K562 (cell line): ENCODE data around the gene ZNF628. TPM values are rescaled to one million over a fixed set of nuclear protein-coding genes. Genes with fewer than 3 reads are reported as not detected.
A peak's percentile ranks its signal among the peaks of the same experiment; 100 is the strongest.

ENCODE experiments used
- CBX3 ChIP-seq, 2 experiments: IDR thresholded peaks; 1 replicate in 1 of 2; 2 replicates in 1 of 2; pipeline ENCODE4 v1.6.1; 2012; ENCODE audit warnings: inconsistent platforms in 2 of 2, low read length in 2 of 2, borderline replicate concordance in 1 of 2, control low read depth in 1 of 2
- CREBBP ChIP-seq: IDR thresholded peaks from one replicate; pipeline ENCODE4 v1.6.1; 2012; ENCODE audit warnings: low read depth, mild to moderate bottlenecking, control low read depth, inconsistent platforms, low read length
- JUND ChIP-seq, 2 experiments: IDR thresholded peaks; 2 replicates in 1 of 2; 3 replicates in 1 of 2; pipeline ENCODE4 v1.6.1; 2011; ENCODE audit warnings: borderline replicate concordance in 2 of 2, low read depth in 2 of 2, low read length in 2 of 2, improper control_type of control experiment in 1 of 2, missing biosample characterization in 1 of 2, missing genetic modification characterization in 1 of 2, missing genetic modification reagents in 1 of 2
- MCM3 ChIP-seq: fragments of 450-650 bp; IDR thresholded peaks from 2 replicates; pipeline ENCODE4 v1.6.1; 2016
- SNIP1 ChIP-seq: fragments of 450-650 bp; IDR thresholded peaks from 2 replicates; pipeline ENCODE4 v1.7.1; 2017; ENCODE audit warnings: low read depth, mild to moderate bottlenecking
- ZNF174 ChIP-seq: fragments of 250-450 bp; sonication (Bioruptor Pico); IDR thresholded peaks from 2 replicates; pipeline ENCODE4 v1.4.0; 2020; ENCODE audit warnings: mild to moderate bottlenecking
- ZNF175 ChIP-seq: fragments of 200-800 bp; sonication (Bioruptor generic); IDR thresholded peaks from 2 replicates; pipeline ENCODE4 v1.6.1; 2016; ENCODE audit warnings: low read depth, mild to moderate bottlenecking, missing genetic modification characterization, missing compliant biosample characterization
- ZNF197 ChIP-seq: fragments of 200-800 bp; sonication (Bioruptor generic); IDR thresholded peaks from 2 replicates; pipeline ENCODE4 v1.6.1; 2016; ENCODE audit warnings: low read depth, missing genetic modification characterization, missing compliant biosample characterization
- ZNF224 ChIP-seq: sonication (generic); formaldehyde crosslinking; IDR thresholded peaks from 2 replicates; pipeline ENCODE4 v1.8.0; 2022; ENCODE audit warnings: mild to moderate bottlenecking, missing genetic modification reagents
- ZNF232 ChIP-seq: sonication (generic); formaldehyde crosslinking; IDR thresholded peaks from 2 replicates; pipeline ENCODE4 v1.8.0; 2022; ENCODE audit warnings: mild to moderate bottlenecking, missing genetic modification reagents
- ZNF785 ChIP-seq: fragments of 250-450 bp; sonication (Bioruptor Pico); IDR thresholded peaks from 2 replicates; pipeline ENCODE4 v1.4.0; 2020; ENCODE audit warnings: mild to moderate bottlenecking
- polyA plus RNA-seq, 8 experiments: library from polyadenylated mRNA; depleted of rRNA in 4 of 8; stranded (reverse) in 5 of 8; unstranded in 3 of 8; fragments of >200 nt; fragmentation: Nextera tagmentation in 2 of 8; fragmentation: Illumina TruSeq in 1 of 8; extraction: Ambion mirVana in 2 of 8; extraction: Trizol in 1 of 8; gene quantifications; 2 replicates each; pipeline versions ENCODE4 v1.2.1 to v1.2.3, GENCODE V29; 2011 to 2014; ENCODE audit warnings: inconsistent platforms in 1 of 8, missing spikeins in 1 of 8
- total RNA-seq, 7 experiments: library from RNA; depleted of rRNA in 6 of 7; stranded (reverse); fragments of >200 nt in 6 of 7; fragmentation: Illumina TruSeq in 2 of 7; extraction: Trizol in 2 of 7; gene quantifications; 2 replicates each; pipeline versions ENCODE4 v1.2.1 to v1.2.3, GENCODE V29; 2011 to 2021; ENCODE audit warnings: low replicate concordance in 1 of 7
- TF ChIP-seq, protein P1 (sequence below): fragments of 200-800 bp; sonication (Bioruptor generic); IDR thresholded peaks from 2 replicates; pipeline ENCODE4 v1.6.1; 2017; ENCODE audit warnings: missing genetic modification characterization, missing compliant biosample characterization
- TF ChIP-seq, protein P2 (sequence below): fragments of 450-650 bp; IDR thresholded peaks from 2 replicates; pipeline ENCODE4 v1.6.1; 2016; ENCODE audit warnings: antibody characterized with exemption
- TF ChIP-seq, protein P3 (sequence below): sonication (generic); formaldehyde crosslinking; IDR thresholded peaks from 2 replicates; pipeline ENCODE4 v1.8.0; 2022; ENCODE audit warnings: missing genetic modification reagents, mild to moderate bottlenecking, moderate library complexity, borderline replicate concordance
- TF ChIP-seq, protein P4 (sequence below): sonication (generic); formaldehyde crosslinking; IDR thresholded peaks from 2 replicates; pipeline ENCODE4 v1.9.0; 2022; ENCODE audit warnings: mild to moderate bottlenecking, missing genetic modification reagents
- TF ChIP-seq, protein P5 (sequence below): fragments of 250-450 bp; sonication (Bioruptor Pico); IDR thresholded peaks from 2 replicates; pipeline ENCODE4 v1.5.0; 2021; ENCODE audit warnings: mild to moderate bottlenecking, borderline replicate concordance
- TF ChIP-seq, protein P6 (sequence below): fragments of 450-650 bp; IDR thresholded peaks from 2 replicates; pipeline ENCODE4 v1.6.1; 2016; ENCODE audit warnings: mild to moderate bottlenecking

ZNF628 gene
- total and polyA plus RNA-seq, 9 of the 15 experiments (the other 6 are each of a cell fraction or from before 2014, with no cell fraction given): 0.13 to 13.6 (median 2.2) TPM; not detected in 3

DNA sequence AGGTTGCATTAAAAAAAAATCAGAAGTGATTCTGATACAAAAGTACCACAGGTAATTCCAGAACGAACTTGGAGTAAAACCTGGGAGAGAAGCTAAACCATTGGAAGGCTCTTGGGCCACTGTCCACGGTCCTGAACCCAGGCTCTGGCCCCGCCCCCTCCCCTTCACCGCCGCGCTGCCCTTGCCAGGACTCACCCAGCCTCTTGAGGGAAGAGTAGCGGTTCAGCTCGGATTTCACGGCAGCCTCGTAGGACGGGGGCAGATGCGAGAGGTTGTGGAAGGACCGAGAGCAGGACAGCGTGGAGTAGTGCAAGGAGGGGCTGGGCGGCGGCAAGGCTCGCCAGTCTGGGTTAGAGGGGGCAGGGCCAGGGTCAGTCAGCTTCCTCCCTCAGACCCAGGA, 39.0 kb upstream of the ZNF628 start (continued):
- TF ChIP-seq JUND (IDR thresholded peaks at IDR 0.05; ENCODE audit: borderline replicate concordance, low read depth, low read length) (0 out of 2 replicates have a peak, but pooled peaks have one; percentile 8), JUND (tag; IDR thresholded peaks at IDR 0.05; ENCODE audit: borderline replicate concordance, low read depth, low read length) (peak; percentile 58; the same call in 1 of the 3 replicates), ZNF174 (CRISPR knock-in tag) (no peak), ZNF785 (CRISPR knock-in tag) (no peak), ZNF197 (CRISPR knock-in tag) (peak; percentile 89), SNIP1 (no peak), ZNF224 (CRISPR knock-in tag) (no peak), CBX3 (IDR thresholded peaks at IDR 0.05; ENCODE audit: borderline replicate concordance in 1 of 2, low read length in 2 of 2) (peak in 1 of 2 experiments; percentile 40; a peak in 1 of 3 replicates), CREBBP (no peak), ZNF175 (CRISPR knock-in tag) (no peak), ZNF232 (CRISPR knock-in tag) (no peak), MCM3 (no peak)
- TF ChIP-seq, protein P1, sequence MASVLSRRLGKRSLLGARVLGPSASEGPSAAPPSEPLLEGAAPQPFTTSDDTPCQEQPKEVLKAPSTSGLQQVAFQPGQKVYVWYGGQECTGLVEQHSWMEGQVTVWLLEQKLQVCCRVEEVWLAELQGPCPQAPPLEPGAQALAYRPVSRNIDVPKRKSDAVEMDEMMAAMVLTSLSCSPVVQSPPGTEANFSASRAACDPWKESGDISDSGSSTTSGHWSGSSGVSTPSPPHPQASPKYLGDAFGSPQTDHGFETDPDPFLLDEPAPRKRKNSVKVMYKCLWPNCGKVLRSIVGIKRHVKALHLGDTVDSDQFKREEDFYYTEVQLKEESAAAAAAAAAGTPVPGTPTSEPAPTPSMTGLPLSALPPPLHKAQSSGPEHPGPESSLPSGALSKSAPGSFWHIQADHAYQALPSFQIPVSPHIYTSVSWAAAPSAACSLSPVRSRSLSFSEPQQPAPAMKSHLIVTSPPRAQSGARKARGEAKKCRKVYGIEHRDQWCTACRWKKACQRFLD (CRISPR knock-in tag): peak; percentile 80
- TF ChIP-seq, protein P2, sequence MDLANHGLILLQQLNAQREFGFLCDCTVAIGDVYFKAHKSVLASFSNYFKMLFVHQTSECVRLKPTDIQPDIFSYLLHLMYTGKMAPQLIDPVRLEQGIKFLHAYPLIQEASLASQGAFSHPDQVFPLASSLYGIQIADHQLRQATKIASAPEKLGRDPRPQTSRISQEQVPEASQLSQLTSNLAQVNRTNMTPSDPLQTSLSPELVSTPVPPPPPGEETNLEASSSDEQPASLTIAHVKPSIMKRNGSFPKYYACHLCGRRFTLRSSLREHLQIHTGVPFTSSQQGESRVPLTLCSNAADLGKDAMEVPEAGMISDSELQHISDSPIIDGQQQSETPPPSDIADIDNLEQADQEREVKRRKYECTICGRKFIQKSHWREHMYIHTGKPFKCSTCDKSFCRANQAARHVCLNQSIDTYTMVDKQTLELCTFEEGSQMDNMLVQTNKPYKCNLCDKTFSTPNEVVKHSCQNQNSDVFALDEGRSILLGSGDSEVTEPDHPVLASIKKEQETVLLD: 0 out of 2 replicates have a peak, but pooled peaks have one; percentile 33
- TF ChIP-seq, protein P3, sequence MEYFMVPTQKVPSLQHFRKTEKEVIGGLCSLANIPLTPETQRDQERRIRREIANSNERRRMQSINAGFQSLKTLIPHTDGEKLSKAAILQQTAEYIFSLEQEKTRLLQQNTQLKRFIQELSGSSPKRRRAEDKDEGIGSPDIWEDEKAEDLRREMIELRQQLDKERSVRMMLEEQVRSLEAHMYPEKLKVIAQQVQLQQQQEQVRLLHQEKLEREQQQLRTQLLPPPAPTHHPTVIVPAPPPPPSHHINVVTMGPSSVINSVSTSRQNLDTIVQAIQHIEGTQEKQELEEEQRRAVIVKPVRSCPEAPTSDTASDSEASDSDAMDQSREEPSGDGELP: peak; percentile 78
- TF ChIP-seq, protein P4, sequence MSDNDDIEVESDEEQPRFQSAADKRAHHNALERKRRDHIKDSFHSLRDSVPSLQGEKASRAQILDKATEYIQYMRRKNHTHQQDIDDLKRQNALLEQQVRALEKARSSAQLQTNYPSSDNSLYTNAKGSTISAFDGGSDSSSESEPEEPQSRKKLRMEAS (CRISPR knock-in tag): peak; percentile 47; the same call in 1 of the 2 replicates
- TF ChIP-seq, protein P5, sequence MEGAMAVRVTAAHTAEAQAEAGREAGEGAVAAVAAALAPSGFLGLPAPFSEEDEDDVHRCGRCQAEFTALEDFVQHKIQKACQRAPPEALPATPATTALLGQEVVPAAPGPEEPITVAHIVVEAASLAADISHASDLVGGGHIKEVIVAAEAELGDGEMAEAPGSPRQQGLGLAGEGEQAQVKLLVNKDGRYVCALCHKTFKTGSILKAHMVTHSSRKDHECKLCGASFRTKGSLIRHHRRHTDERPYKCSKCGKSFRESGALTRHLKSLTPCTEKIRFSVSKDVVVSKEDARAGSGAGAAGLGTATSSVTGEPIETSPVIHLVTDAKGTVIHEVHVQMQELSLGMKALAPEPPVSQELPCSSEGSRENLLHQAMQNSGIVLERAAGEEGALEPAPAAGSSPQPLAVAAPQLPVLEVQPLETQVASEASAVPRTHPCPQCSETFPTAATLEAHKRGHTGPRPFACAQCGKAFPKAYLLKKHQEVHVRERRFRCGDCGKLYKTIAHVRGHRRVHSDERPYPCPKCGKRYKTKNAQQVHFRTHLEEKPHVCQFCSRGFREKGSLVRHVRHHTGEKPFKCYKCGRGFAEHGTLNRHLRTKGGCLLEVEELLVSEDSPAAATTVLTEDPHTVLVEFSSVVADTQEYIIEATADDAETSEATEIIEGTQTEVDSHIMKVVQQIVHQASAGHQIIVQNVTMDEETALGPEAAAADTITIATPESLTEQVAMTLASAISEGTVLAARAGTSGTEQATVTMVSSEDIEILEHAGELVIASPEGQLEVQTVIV (CRISPR knock-in tag): no peak
- TF ChIP-seq, protein P6, sequence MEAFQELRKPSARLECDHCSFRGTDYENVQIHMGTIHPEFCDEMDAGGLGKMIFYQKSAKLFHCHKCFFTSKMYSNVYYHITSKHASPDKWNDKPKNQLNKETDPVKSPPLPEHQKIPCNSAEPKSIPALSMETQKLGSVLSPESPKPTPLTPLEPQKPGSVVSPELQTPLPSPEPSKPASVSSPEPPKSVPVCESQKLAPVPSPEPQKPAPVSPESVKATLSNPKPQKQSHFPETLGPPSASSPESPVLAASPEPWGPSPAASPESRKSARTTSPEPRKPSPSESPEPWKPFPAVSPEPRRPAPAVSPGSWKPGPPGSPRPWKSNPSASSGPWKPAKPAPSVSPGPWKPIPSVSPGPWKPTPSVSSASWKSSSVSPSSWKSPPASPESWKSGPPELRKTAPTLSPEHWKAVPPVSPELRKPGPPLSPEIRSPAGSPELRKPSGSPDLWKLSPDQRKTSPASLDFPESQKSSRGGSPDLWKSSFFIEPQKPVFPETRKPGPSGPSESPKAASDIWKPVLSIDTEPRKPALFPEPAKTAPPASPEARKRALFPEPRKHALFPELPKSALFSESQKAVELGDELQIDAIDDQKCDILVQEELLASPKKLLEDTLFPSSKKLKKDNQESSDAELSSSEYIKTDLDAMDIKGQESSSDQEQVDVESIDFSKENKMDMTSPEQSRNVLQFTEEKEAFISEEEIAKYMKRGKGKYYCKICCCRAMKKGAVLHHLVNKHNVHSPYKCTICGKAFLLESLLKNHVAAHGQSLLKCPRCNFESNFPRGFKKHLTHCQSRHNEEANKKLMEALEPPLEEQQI: no peak; the same call in 1 of the 2 replicates
